Thymus (tissue), 11 donors: ENCODE results near the gene CST5. TPM values are rescaled to one million over a fixed set of nuclear protein-coding genes. Genes with fewer than 3 reads are reported as not detected.
A peak's percentile ranks its signal among the peaks of the same experiment; 100 is the strongest.
"Not testable (repeated sequence)": the region's sequence is repeated elsewhere in the genome, so short reads cannot be mapped to it uniquely, and the experiment has no call there.

Experiments used
- DNase-seq, 9 donors: peaks; one replicate each; pipeline ENCODE4 v3.0.0-alpha.2; 2013; ENCODE audit warnings: low spot score in 9 of 9, low read depth in 6 of 9, missing footprints in 1 of 9
- H3K27ac ChIP-seq, 2 donors: one replicate each; pipeline ENCODE4 v1.5.1; 2013; ENCODE audit warnings: control low read depth in 1 of 2, low read depth in 1 of 2, low read length in 1 of 2, mild to moderate bottlenecking in 1 of 2, moderate library complexity in 1 of 2
- H3K27me3 ChIP-seq, 2 donors: one replicate each; pipeline ENCODE4 v1.5.1; 2013; ENCODE audit warnings: low read length in 1 of 2; ENCODE audit not compliant: control insufficient read depth in 2 of 2, insufficient read depth in 1 of 2
- H3K36me3 ChIP-seq, 2 donors: one replicate each; pipeline ENCODE4 v1.5.1; 2013; ENCODE audit warnings: low read length in 1 of 2, mild to moderate bottlenecking in 1 of 2, moderate library complexity in 1 of 2; ENCODE audit not compliant: control insufficient read depth in 2 of 2, insufficient read depth in 2 of 2
- H3K4me1 ChIP-seq, 2 donors: one replicate each; pipeline ENCODE4 v1.5.1; 2013; ENCODE audit warnings: low read length in 2 of 2; ENCODE audit not compliant: control insufficient read depth in 2 of 2, insufficient read depth in 2 of 2
- H3K4me3 ChIP-seq, 2 donors: one replicate each; pipeline ENCODE4 v1.5.1; 2013; ENCODE audit warnings: low read length in 2 of 2, control low read depth in 1 of 2, mild to moderate bottlenecking in 1 of 2
- H3K9me3 ChIP-seq, 2 donors: one replicate each; pipeline ENCODE4 v1.5.1; 2013; ENCODE audit warnings: low read length in 1 of 2, mild to moderate bottlenecking in 1 of 2; ENCODE audit not compliant: control insufficient read depth in 2 of 2, insufficient read depth in 1 of 2
- WGBS: extraction: QIAGEN DNeasy Blood & Tissue Kit; methylation state at CpG from one replicate; pipeline ENCODE4 v1.1.7; 2013; 5-methylcytosine and 5-hydroxymethylcytosine counted together
- polyA plus RNA-seq: library from polyadenylated mRNA; stranded (reverse); fragments of 200-250 nt; gene quantifications from one replicate; pipeline ENCODE4 v1.2.3, GENCODE V29; 2013
- total RNA-seq: library from RNA; stranded (reverse); fragments of 120-200 nt; gene quantifications from one replicate; pipeline ENCODE4 v1.2.4, GENCODE V29; 2013
- donor health status: healthy.

CST5 gene
- total and polyA plus RNA-seq, 2 donors: 0.98 TPM; not detected in 1

DNA sequence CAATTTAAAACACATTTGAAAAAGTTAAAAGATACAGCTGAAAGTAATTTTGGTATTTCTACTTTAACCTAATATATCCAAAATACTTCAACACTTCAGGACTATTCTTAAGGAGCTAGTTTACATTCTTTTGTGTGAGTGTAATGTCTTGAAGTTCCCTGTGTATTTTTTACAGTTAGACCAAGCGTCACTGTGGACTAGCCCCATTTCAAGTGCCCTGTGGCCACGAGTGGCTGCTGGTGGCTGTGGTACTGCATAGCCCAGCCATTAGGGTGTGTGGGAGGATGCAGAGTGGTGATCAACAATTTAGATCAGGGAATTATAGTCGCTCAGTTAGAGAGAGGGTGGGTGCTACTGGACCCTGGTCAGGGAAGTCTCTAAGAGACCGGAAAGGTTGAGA lies 869 bp upstream of the CST5 start:
- Histone ChIP-seq H3K27me3 (no peaks in the 10 kb centered on the region), H3K4me3 (no peak overlapping the region), H3K36me3 (no peaks in the 10 kb centered on the region), H3K4me1 (peaks cover 5 to 40% of the 10 kb centered on the region in 2 donors), H3K9me3 (no peaks in the 10 kb centered on the region), H3K27ac (no peak overlapping the region)
- DNase-seq: no peak
- WGBS: 87% methylated on average over 4 of the region's 4 CpGs

DNA sequence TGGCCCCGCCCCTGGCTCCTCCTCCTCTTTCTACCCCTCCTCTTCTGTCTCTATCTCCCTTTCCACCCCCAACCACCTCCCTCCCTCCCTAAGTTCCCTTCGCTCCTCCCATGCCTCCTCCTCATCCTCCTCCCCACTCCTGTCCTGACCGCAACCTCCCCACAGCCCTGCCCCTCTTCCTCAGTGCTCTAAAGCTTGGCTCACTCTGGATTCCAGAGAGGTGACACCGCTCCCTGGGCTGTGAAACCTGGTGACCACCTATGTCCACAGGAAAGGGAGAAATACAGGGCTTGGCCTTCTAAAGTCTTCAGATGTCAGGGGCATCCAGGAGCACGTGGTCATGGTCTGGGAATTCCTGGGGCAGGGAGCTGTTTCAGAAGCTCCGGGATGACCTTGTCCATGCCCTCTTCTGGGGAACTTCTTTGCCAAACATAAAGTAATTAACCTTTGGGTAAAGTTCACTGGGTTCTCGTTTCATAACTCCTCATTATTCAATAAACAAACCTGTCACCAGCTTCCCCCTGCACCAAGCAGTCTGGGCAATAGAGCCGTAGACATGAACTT lies 345 bp upstream of the CST5 start:
- H3K27ac ChIP-seq: no peak overlapping the region
- no peaks in the 10 kb centered on the region for H3K9me3 ChIP-seq
- WGBS: 70% methylated on average over 8 of the region's 8 CpGs
- H3K27me3 ChIP-seq: no peaks in the 10 kb centered on the region
- no peak overlapping the region for H3K4me3 ChIP-seq
- no peak for DNase-seq
- H3K36me3 ChIP-seq: no peaks in the 10 kb centered on the region
- H3K4me1 ChIP-seq: peaks cover 9 to 45% of the 10 kb centered on the region in 2 donors

DNA sequence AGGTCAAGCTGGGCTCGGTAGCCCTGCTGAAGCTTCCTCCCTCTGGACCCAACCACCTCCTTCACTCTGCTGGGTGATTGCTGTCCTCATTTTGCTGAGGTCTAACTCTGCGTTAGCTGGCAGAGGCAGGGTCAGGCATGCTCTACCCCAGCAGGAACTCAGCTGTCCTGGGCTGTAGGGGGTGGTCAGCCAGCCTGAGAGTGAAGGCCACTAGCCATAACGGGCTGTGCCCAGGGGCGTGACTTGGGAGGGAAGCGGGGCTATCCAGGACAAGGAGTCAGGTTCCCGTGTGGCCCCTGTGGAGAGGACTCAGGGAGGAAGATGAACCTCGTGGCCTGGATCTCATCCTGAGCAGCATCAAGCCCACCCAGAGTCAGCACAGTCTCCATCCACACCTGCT lies 761 bp downstream of the CST5 start:
- Histone ChIP-seq H3K36me3 (no peaks in the 10 kb centered on the region), H3K27ac (no peak overlapping the region), H3K4me3 (no peak overlapping the region), H3K9me3 (no peaks in the 10 kb centered on the region), H3K27me3 (no peaks in the 10 kb centered on the region), H3K4me1 (peaks cover 20 to 56% of the 10 kb centered on the region in 2 donors)
- WGBS: 88% methylated on average over 7 of the region's 7 CpGs
- DNase-seq: no peak

DNA sequence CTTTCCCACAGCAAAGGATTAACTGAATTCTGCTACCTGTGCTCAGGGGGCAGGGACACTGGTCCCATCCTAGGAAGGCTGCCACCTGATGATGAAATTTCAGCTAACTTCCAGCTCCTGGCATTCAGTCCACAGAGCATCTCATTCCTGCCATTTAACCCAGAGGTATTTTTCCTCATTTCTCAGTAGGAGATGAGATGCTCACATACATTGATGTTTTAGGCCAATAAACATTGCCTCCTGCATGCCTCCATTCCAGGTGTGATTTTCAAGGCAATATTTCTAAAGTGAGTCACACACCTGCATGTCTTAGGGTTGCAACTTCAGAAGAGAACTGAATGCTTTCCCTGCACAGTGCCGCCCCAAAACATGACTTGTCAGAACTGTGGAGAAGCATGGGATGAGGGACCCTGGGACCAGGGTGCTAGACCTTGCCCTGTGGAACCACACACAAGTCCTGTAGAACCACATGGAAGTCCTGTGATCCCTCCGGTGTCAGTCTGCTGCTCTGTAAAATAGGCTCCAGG lies 1.5 kb downstream of the CST5 start:
- H3K27ac ChIP-seq: peak overlapping the region in 1 of 2 donors; percentile 5
- H3K9me3 ChIP-seq, H3K27me3 ChIP-seq, H3K36me3 ChIP-seq, H3K4me3 ChIP-seq, DNase-seq: not testable (repeated sequence)
- peaks cover 21 to 60% of the 10 kb centered on the region in 2 donors for H3K4me1 ChIP-seq
- 96% methylated on average over 1 of the region's 2 CpGs for WGBS

DNA sequence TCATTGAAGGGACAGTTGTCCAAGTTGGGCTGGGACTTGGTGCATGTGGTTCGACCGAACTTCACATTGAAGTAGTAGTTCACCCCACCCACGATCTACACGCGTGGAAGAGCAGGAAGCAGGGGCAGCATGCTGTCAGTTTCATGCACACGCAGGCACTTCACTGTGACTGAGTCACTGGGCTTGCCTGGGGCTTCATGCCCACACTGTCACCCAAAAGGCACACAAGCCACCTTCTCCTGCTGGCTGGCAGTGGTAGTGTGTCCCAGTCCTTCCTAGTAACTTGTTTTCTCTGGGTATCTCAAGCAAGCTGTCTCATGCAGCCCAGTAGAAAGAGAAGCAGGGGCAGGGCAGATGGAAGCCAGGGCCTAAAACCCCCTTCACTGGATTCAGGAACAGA lies 2.0 kb downstream of the CST5 start:
- peak overlapping the region in 1 of 2 donors; percentile 5 for H3K27ac ChIP-seq
- peaks cover 24 to 63% of the 10 kb centered on the region in 2 donors for H3K4me1 ChIP-seq
- no peaks in the 10 kb centered on the region for H3K36me3 ChIP-seq
- H3K9me3 ChIP-seq: no peaks in the 10 kb centered on the region
- DNase-seq: no peak
- no peaks in the 10 kb centered on the region for H3K27me3 ChIP-seq
- 88% methylated on average over 6 of the region's 6 CpGs for WGBS
- no peak overlapping the region for H3K4me3 ChIP-seq

DNA sequence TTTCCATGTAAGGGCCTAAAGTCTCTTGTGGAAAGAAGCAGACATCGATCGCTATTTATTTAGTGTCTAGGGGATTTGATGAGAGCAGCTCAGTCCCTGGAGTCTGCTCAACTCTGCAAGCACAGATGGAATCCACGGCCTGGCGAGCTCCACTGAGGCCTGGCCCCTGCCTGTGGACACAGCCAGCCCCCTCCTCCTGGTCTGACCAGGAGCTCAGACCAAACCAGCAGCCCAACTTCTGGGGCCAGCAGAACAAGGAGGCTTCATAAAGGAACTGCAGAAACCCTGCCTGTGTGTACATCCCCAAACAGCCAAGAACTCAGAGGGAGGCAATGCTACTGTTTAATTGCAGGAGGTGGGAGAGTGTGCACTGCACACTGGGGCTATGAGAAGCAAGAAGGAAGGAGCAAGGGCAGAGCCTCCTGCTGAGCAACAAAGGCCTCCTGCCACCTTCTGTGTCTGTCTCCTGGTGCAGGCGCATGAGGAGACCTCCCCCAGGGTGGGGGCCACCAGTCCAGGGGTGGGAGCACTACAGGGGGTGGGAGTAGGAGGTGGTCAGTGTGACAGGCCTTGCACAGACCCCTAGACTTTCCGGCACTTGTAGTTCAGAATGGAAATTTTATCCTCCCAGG lies 3.8 kb downstream of the CST5 start:
- DNase-seq: peak in 1 of 9 donors; percentile 39
- WGBS: 95% methylated on average over 6 of the region's 6 CpGs
- H3K27ac ChIP-seq: peak overlapping the region in 1 of 2 donors; percentile 90

DNA sequence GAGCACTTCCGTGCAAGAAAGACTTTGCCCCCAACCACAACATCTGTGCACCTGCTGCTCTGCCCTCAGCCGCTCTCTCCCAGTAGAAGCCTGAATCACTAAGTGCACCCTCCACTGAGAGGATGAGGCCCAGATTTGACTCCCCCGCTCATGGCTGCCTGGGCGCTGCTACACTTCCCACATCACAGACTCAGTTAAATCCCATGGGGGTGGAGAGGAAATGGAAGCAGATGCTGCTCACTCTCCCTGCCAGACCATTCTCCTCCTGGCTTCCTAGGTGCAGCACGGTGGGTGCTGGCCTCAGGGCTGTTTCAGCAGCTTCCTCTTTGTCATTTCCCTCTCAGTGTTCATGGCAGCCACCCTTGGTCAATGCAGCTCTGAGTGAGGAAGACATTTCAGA lies 4.8 kb downstream of the CST5 start:
- H3K9me3 ChIP-seq: no peaks in the 10 kb centered on the region
- 9% methylated on average over 5 of the region's 5 CpGs for WGBS
- no peaks in the 10 kb centered on the region for H3K36me3 ChIP-seq
- H3K4me1 ChIP-seq: peaks cover 24 to 82% of the 10 kb centered on the region in 2 donors
- no peaks in the 10 kb centered on the region for H3K27me3 ChIP-seq
- peak overlapping the region; percentile 58 to 90 for H3K27ac ChIP-seq
- peak in 8 of 9 donors; percentile 19 to 77 (median 50) for DNase-seq
- no peak overlapping the region for H3K4me3 ChIP-seq

More for the DNA sequence above, 3.8 kb downstream of the CST5 start:
- H3K27me3 ChIP-seq: no peaks in the 10 kb centered on the region
- no peaks in the 10 kb centered on the region for H3K9me3 ChIP-seq
- H3K4me1 ChIP-seq: peaks cover 24 to 74% of the 10 kb centered on the region in 2 donors
- no peak overlapping the region for H3K4me3 ChIP-seq
- no peaks in the 10 kb centered on the region for H3K36me3 ChIP-seq

DNA sequence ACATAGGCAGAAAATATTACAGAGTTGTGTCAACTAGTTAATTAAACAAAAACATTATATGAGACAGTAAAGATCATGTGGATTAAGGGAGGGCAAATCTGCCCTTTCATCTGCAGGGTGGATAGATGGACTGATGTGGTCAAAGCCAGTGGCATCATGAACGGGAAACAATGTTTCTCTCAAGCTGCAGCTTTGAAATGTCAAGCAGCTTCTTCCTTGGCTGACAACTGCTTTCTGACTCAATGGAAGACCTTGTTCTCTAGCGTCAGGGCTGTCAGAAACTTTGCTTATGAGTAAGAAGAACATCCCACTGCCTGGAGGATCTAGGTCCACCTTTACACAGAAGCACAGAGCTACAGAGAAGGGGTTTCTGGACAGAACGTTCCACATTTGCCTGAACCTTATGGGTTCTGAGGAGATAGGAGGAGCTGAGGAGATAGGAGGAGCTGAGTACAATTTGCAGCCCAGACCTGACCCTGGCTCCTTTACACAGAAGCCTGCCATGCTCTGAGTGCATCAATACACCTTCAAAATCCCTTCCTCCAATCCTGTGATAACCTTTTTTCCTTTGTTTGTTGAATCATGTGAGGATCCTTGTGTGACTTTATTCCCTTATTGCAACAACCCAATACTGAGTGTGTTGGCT lies 6.1 kb downstream of the CST5 start:
- H3K4me1 ChIP-seq: peaks cover 24 to 78% of the 10 kb centered on the region in 2 donors
- H3K4me3 ChIP-seq: no peak overlapping the region
- H3K27ac ChIP-seq: peak overlapping the region in 1 of 2 donors; percentile 90
- H3K9me3 ChIP-seq: no peaks in the 10 kb centered on the region
- no peaks in the 10 kb centered on the region for H3K36me3 ChIP-seq
- H3K27me3 ChIP-seq: no peaks in the 10 kb centered on the region
- DNase-seq: peak in 1 of 9 donors; percentile 38
- 37% methylated on average over 3 of the region's 3 CpGs for WGBS

DNA sequence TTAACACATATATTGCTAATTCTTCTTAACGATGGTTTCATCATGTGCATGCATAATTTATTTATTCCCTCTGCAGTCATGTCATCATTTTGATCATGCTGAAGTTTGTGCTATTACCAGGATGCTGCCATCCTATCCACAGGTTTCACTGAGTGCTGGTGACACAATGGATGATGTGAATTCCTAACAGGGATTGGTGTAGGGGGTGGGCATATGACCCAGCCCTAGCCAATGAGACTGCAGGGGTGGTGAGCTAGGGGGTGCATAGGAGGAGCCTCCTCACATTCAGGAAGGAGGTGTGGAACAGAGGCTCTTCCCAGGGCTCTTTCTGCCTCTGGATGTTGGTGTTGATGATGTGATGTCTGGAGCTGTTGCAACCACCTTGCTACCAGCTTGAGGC lies 7.5 kb downstream of the CST5 start:
- Histone ChIP-seq H3K4me3 (no peak overlapping the region), H3K4me1 (peaks cover 26 to 72% of the 10 kb centered on the region in 2 donors), H3K36me3 (no peaks in the 10 kb centered on the region), H3K27ac (no peak overlapping the region), H3K9me3 (no peaks in the 10 kb centered on the region), H3K27me3 (peaks cover 0 to 2% of the 10 kb centered on the region in 2 donors)
- DNase-seq: no peak
- 99% methylated on average over 1 of the region's 1 CpG for WGBS
